ENCODE data around the gene SLC48A1. TPM values are rescaled to one million over a fixed set of nuclear protein-coding genes. Genes with fewer than 3 reads are reported as not detected.

SLC48A1 gene
- total RNA-seq, 4 donors from 2014 or later = 18.9 to 35.4 (median 25.4) TPM

GRCh38 chr12:47744005-47744651, 28.9 kb upstream of the SLC48A1 start:
- Histone ChIP-seq H3K4me1 (peaks cover 23 to 53% (median 30%) of the 10 kb centered on the region in 3 donors), H3K36me3 (peaks cover 0 to 29% (median 6%) of the 10 kb centered on the region in 3 donors), H3K4me3 (no peak overlapping the region), H3K27ac (no peak overlapping the region), H3K27me3 (no peaks in the 10 kb centered on the region), H3K9me3 (no peaks in the 10 kb centered on the region)
- TF ChIP-seq CTCF (IDR thresholded peaks at IDR 0.05) = peak; percentile 55 to 91 (median 81)
- no peak for TF ChIP-seq POLR2A (IDR thresholded peaks at IDR 0.05)
- intact Hi-C loops (cut with DNase I) = loop anchor here (5.0 to 10.0 kb wide), 2 partner anchors 33 to 91 kb away; no protein-coding TSS in a partner anchor
- no peak for DNase-seq
- 44 to 54% methylated on average over 8 to 10 of the region's 10 CpGs for WGBS, 2 donors

GRCh38 chr12:47744778-47745436, 28.1 kb upstream of the SLC48A1 start:
- no peaks in the 10 kb centered on the region for H3K27me3 ChIP-seq
- DNase-seq = no peak
- no peak overlapping the region for H3K27ac ChIP-seq
- H3K36me3 ChIP-seq = peaks cover 5 to 37% (median 6%) of the 10 kb centered on the region in 3 donors
- no peak overlapping the region for H3K4me3 ChIP-seq
- no peak for TF ChIP-seq CTCF (IDR thresholded peaks at IDR 0.05)
- no peak for TF ChIP-seq POLR2A (IDR thresholded peaks at IDR 0.05)
- no peaks in the 10 kb centered on the region for H3K9me3 ChIP-seq
- H3K4me1 ChIP-seq = peaks cover 18 to 46% (median 26%) of the 10 kb centered on the region in 3 donors
- intact Hi-C loops (cut with DNase I) = loop anchor here (5.0 to 10.0 kb wide), 2 partner anchors 32 to 90 kb away; no protein-coding TSS in a partner anchor
- 82 to 87% methylated on average over 8 of the region's 8 CpGs for WGBS, 2 donors

GRCh38 chr12:47745485-47746041, 27.5 kb upstream of the SLC48A1 start:
- peaks cover 5 to 44% (median 6%) of the 10 kb centered on the region in 3 donors for H3K36me3 ChIP-seq
- WGBS, 2 donors = 74 to 83% methylated on average over 10 of the region's 16 CpGs
- H3K27me3 ChIP-seq = no peaks in the 10 kb centered on the region
- no peaks in the 10 kb centered on the region for H3K9me3 ChIP-seq
- H3K4me3 ChIP-seq = no peak overlapping the region
- peaks cover 14 to 39% (median 20%) of the 10 kb centered on the region in 3 donors for H3K4me1 ChIP-seq
- no peak for TF ChIP-seq POLR2A (IDR thresholded peaks at IDR 0.05)
- intact Hi-C loops (cut with DNase I) = loop anchor here (10.0 kb wide), 1 partner anchor 89 kb away; no protein-coding TSS in a partner anchor
- DNase-seq = no peak
- H3K27ac ChIP-seq = no peak overlapping the region

- Histone ChIP-seq H3K4me3 (no peak overlapping the region), H3K4me1 (peaks cover 8 to 38% (median 15%) of the 10 kb centered on the region in 3 donors), H3K9me3 (no peaks in the 10 kb centered on the region), H3K27ac (no peak overlapping the region), H3K27me3 (no peaks in the 10 kb centered on the region), H3K36me3 (peaks cover 5 to 49% (median 6%) of the 10 kb centered on the region in 3 donors)
- intact Hi-C loops (cut with DNase I) = loop anchor here (10.0 kb wide), 1 partner anchor 89 kb away; no protein-coding TSS in a partner anchor
- 83 to 88% methylated on average over 5 of the region's 5 CpGs for WGBS, 2 donors
- TF ChIP-seq POLR2A (IDR thresholded peaks at IDR 0.05) = no peak
- TF ChIP-seq CTCF (IDR thresholded peaks at IDR 0.05) = no peak
- no peak for DNase-seq
These were observed 27.0 kb upstream of the SLC48A1 start for GRCh38 chr12:47746073-47746472.

GRCh38 chr12:47746523-47746922, 26.5 kb upstream of the SLC48A1 start:
- DNase-seq = no peak
- 40 to 89% methylated on average over 1 to 3 of the region's 7 CpGs for WGBS, 2 donors
- Histone ChIP-seq H3K27ac (no peak overlapping the region), H3K9me3 (no peaks in the 10 kb centered on the region), H3K4me1 (peaks cover 8 to 38% (median 13%) of the 10 kb centered on the region in 3 donors), H3K36me3 (peaks cover 5 to 53% (median 6%) of the 10 kb centered on the region in 3 donors), H3K27me3 (no peaks in the 10 kb centered on the region), H3K4me3 (no peak overlapping the region)
- intact Hi-C loops (cut with DNase I) = loop anchor here (10.0 kb wide), 1 partner anchor 88 kb away; no protein-coding TSS in a partner anchor
- TF ChIP-seq CTCF (IDR thresholded peaks at IDR 0.05) (no peak), POLR2A (IDR thresholded peaks at IDR 0.05) (no peak)
